Panc1 (cell line): ENCODE data around the gene ESYT2. TPM values are rescaled to one million over a fixed set of nuclear protein-coding genes. Genes with fewer than 3 reads are reported as not detected.
A peak's percentile ranks its signal among the peaks of the same experiment; 100 is the strongest.

ENCODE experiments used
- ATAC-seq: fragments of 200-7000 bp; cut with Tn5 transposase; 2 replicates; pipeline ENCODE4 v1.9.1; 2020; ENCODE audit warnings: mild to moderate bottlenecking, moderate library complexity
- BruUV-seq: library from RNA; stranded (reverse); fragments of 400-500 nt; replicated peaks from 2 replicates; lab custom pipeline; 2021; lab: Mats Ljungman, UMichigan
- CTCF ChIA-PET: fragments of 300-600 bp; sonication (Branson Sonifier 250); formaldehyde crosslinking; loops from one replicate; lab custom pipeline; 2022; ENCODE audit warnings: antibody characterized with exemption; lab: Charles Lee
- POLR2A ChIA-PET: fragments of 300-600 bp; sonication (Branson Sonifier 250); formaldehyde crosslinking; loops from one replicate; lab custom pipeline; 2022; ENCODE audit warnings: antibody characterized with exemption; lab: Charles Lee
- DNase-seq: peaks from one replicate; pipeline ENCODE4 v3.0.0-alpha.2; 2010; ENCODE audit warnings: low read depth, low spot score
- H3K27ac ChIP-seq: 2 replicates; pipeline ENCODE4 v1.5.1; 2011; ENCODE audit warnings: mild to moderate bottlenecking, low read length, inconsistent platforms
- H3K27me3 ChIP-seq: fragments of 200-500 bp; sonication (Bioruptor generic); 2 replicates; pipeline ENCODE4 v1.6.0; 2014; ENCODE audit warnings: low read length, inconsistent platforms; ENCODE audit not compliant: control insufficient read depth, insufficient read depth
- H3K36me3 ChIP-seq: fragments of 200-500 bp; sonication (Bioruptor generic); 2 replicates; pipeline ENCODE4 v1.5.1; 2014; ENCODE audit warnings: inconsistent platforms, mild to moderate bottlenecking, low read length, moderate library complexity; ENCODE audit not compliant: control insufficient read depth, insufficient read depth
- H3K4me1 ChIP-seq: 2 replicates; pipeline ENCODE4 v1.5.1; 2011; ENCODE audit warnings: inconsistent platforms, mild to moderate bottlenecking, low read length, moderate library complexity; ENCODE audit not compliant: control insufficient read depth, insufficient read depth
- H3K4me3 ChIP-seq, 2 experiments: 2 replicates each; pipeline ENCODE4 v1.5.1; 2011 to 2012; ENCODE audit warnings: low read depth in 2 of 2, low read length in 2 of 2, mild to moderate bottlenecking in 2 of 2, inconsistent platforms in 1 of 2, moderate library complexity in 1 of 2
- H3K9me3 ChIP-seq: fragments of 200-500 bp; sonication (Bioruptor generic); 2 replicates; pipeline ENCODE4 v1.5.1; 2014; ENCODE audit warnings: low read depth, mild to moderate bottlenecking, inconsistent platforms, low read length, moderate library complexity; ENCODE audit not compliant: control insufficient read depth, insufficient read depth
- CTCF ChIP-seq: fragments of 450-650 bp; IDR thresholded peaks from 2 replicates; pipeline ENCODE4 v1.5.1; 2017; ENCODE audit warnings: mild to moderate bottlenecking
- POLR2AphosphoS5 ChIP-seq: IDR thresholded peaks from 2 replicates; pipeline ENCODE4 v1.6.1; 2012; ENCODE audit warnings: mild to moderate bottlenecking, low read depth, low read length, moderate library complexity
- REST ChIP-seq, 2 experiments: IDR thresholded peaks; 2 replicates each; pipeline ENCODE4 v1.6.1; 2011 to 2012; ENCODE audit warnings: low read depth in 2 of 2, control low read depth in 1 of 2, low read length in 1 of 2, mild to moderate bottlenecking in 1 of 2, moderate library complexity in 1 of 2; ENCODE audit not compliant: insufficient read depth in 1 of 2
- SIN3A ChIP-seq: IDR thresholded peaks from 2 replicates; pipeline ENCODE4 v1.6.1; 2012; ENCODE audit warnings: low read depth, mild to moderate bottlenecking, low read length, moderate library complexity, borderline replicate concordance; ENCODE audit not compliant: insufficient read depth
- TCF7L2 ChIP-seq: IDR thresholded peaks from 2 replicates; pipeline ENCODE4 v1.6.1; 2011; ENCODE audit warnings: mild to moderate bottlenecking, low read depth, low read length, inconsistent platforms
- in situ Hi-C: cut with HindIII; loops from 2 replicates; pipeline ENCODE4 v1.10.0; 2016; ENCODE audit warnings: low sequenced_read_pairs, low pct_unique_long_range_greater_than_20kb
- intact Hi-C: fragments of 100-400 bp; cut with micrococcal nuclease; formaldehyde crosslinking; loops from one replicate; pipeline ENCODE4 v1.10.0; 2022; ENCODE audit not compliant: unreplicated experiment
- total RNA-seq: library from RNA; stranded (reverse); gene quantifications from one replicate; pipeline ENCODE4 v1.2.1, GENCODE V29; 2021; ENCODE audit not compliant: unreplicated experiment

ESYT2 gene
- total RNA-seq, 1 experiment from 2014 or later = 92.7 TPM

GRCh38 chr7:158827411-158828132, 1.7 kb downstream of the ESYT2 start:
- ChIA-PET CTCF (interaction anchor here (0.5 kb wide), 1 partner anchor 109 kb away, joined by 6 read pairs; no protein-coding TSS in a partner anchor), POLR2A (interaction anchor here (0.5 to 0.7 kb wide), 2 partner anchors 73 to 192 kb away, joined by 10 to 11 read pairs; no protein-coding TSS in a partner anchor)
- Histone ChIP-seq H3K4me1 (peaks cover 34% of the 10 kb centered on the region), H3K27me3 (no peaks in the 10 kb centered on the region), H3K9me3 (no peaks in the 10 kb centered on the region), H3K4me3 (peak overlapping the region; percentile 87 to 88), H3K27ac (peak overlapping the region; percentile 82), H3K36me3 (no peaks in the 10 kb centered on the region; the same call in 1 of the 2 replicates)
- ATAC-seq = no peak
- TF ChIP-seq REST (IDR thresholded peaks at IDR 0.05; ENCODE audit: insufficient read depth in 1 of 2, low read depth in 2 of 2, low read length in 1 of 2) (no peak), TCF7L2 (no peak), POLR2AphosphoS5 (no peak), SIN3A (no peak), CTCF (no peak)
- intact Hi-C loops = no loop called here
- no peak for DNase-seq
- in situ Hi-C loops = no loop called here
- TSS peak; percentile 88 for BruUV-seq

- no peak for DNase-seq
- H3K9me3 ChIP-seq = no peaks in the 10 kb centered on the region
- no peaks in the 10 kb centered on the region; the same call in 1 of the 2 replicates for H3K36me3 ChIP-seq
- no peak for ATAC-seq
- CTCF ChIA-PET = no interaction called here
- peaks cover 50% of the 10 kb centered on the region for H3K4me1 ChIP-seq
- H3K27me3 ChIP-seq = no peaks in the 10 kb centered on the region
- TF ChIP-seq POLR2AphosphoS5 (no peak), TCF7L2 (no peak), REST (IDR thresholded peaks at IDR 0.05; ENCODE audit: insufficient read depth in 1 of 2, low read depth in 2 of 2, low read length in 1 of 2) (no peak), CTCF (no peak), SIN3A (no peak)
- no TSS peak for BruUV-seq
- intact Hi-C loops (no loop called here), in situ Hi-C loops (no loop called here)
- H3K4me3 ChIP-seq = no peak overlapping the region
- POLR2A ChIA-PET = interaction anchor here (0.6 kb wide), 1 partner anchor 22 kb away, joined by 7 read pairs; no protein-coding TSS in a partner anchor
- peak overlapping the region; percentile 45; the same call in 1 of the 2 replicates for H3K27ac ChIP-seq
Measured at GRCh38 chr7:158825628-158826289, 3.5 kb downstream of the ESYT2 start.
